Testis (tissue), 2 donors: ENCODE measurements around the gene UBB.

Experiments used
- CTCF ChIP-seq, 3 experiments: fragments of 450-650 bp in 2 of 3; fragments of 200-600 bp in 1 of 3; sonication (generic) in 1 of 3; IDR thresholded peaks; one replicate each; pipeline ENCODE4 v1.5.1; 2016 to 2019; ENCODE audit warnings: antibody characterized with exemption in 3 of 3, mild to moderate bottlenecking in 2 of 3, moderate library complexity in 1 of 3
- POLR2A ChIP-seq: fragments of 450-650 bp; IDR thresholded peaks from one replicate; pipeline ENCODE4 v1.6.1; 2017; ENCODE audit warnings: antibody characterized with exemption, mild to moderate bottlenecking, moderate library complexity

DNA sequence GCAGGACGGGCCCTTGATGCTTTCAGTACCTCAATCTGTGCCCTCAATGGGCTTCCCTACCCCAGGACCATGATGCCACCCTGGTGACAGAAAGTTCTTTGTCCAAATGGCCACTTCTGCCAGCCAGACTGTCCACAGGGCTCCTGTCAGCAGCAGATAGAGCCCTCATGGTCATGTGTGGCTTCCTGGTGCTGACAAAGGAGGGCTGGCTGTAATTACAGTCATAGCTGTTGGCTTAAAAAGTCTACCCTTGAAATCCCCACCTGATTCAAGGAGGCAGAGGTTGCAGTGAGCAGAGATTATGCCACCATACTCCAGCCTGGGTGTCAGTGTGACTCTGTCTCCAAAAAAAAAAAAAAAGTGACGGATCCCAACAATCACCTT is 37.8 kb downstream of the UBB start:
- TF ChIP-seq CTCF (IDR thresholded peaks at IDR 0.05) (no peak), POLR2A (no peak)
